Lower lobe of right lung (tissue), 2 donors: ENCODE results near the gene SIX1. TPM values are rescaled to one million over a fixed set of nuclear protein-coding genes. Genes with fewer than 3 reads are reported as not detected.

ENCODE experiments used
- ATAC-seq, 2 donors: fragments of 200-7000 bp; cut with Tn5 transposase; one replicate each; pipeline ENCODE4 v1.9.1; 2020 to 2022; ENCODE audit warnings: mild to moderate bottlenecking in 2 of 2, moderate library complexity in 2 of 2
- DNase-seq: peaks from one replicate; pipeline ENCODE4 v3.0.0-alpha.2; 2020
- H3K27ac ChIP-seq: fragments of 200-600 bp; one replicate; pipeline ENCODE4 v1.8.0; 2022
- H3K27me3 ChIP-seq: fragments of 200-600 bp; one replicate; pipeline ENCODE4 v1.8.0; 2022; ENCODE audit warnings: low read depth
- H3K36me3 ChIP-seq: fragments of 200-600 bp; one replicate; pipeline ENCODE4 v1.8.0; 2022; ENCODE audit warnings: mild to moderate bottlenecking
- H3K4me1 ChIP-seq: fragments of 200-600 bp; one replicate; pipeline ENCODE4 v1.8.0; 2022
- H3K4me3 ChIP-seq: fragments of 200-600 bp; one replicate; pipeline ENCODE4 v1.8.0; 2022; ENCODE audit warnings: mild to moderate bottlenecking
- H3K9me3 ChIP-seq: fragments of 200-600 bp; one replicate; pipeline ENCODE4 v1.8.0; 2022
- CTCF ChIP-seq: fragments of 200-600 bp; IDR thresholded peaks from one replicate; pipeline ENCODE4 v1.8.0; 2022; ENCODE audit warnings: antibody characterized with exemption, mild to moderate bottlenecking
- intact Hi-C: fragments of 100-400 bp; cut with DNase I; formaldehyde crosslinking; loops from one replicate; pipeline ENCODE4 v1.11.0; 2022
- total RNA-seq: library from RNA; stranded (reverse); fragmentation: NEBNext Ultra II Directional; extraction: Animal tissue kit (Norgen Biotek cat#: 25700); gene quantifications from one replicate; pipeline ENCODE4 v1.2.1, GENCODE V29; 2021
- donor health status: DM: no; HTN: yes; CAD: no; lungs with severe emphysema.

The SIX1 gene
- total RNA-seq, 1 donor from 2014 or later: 2.3 TPM

GRCh38 chr14:60655119-60655897 is 6.0 kb upstream of the SIX1 start:
- Histone ChIP-seq H3K27me3 (peaks cover 97% of the 10 kb centered on the region), H3K9me3 (no peaks in the 10 kb centered on the region), H3K4me3 (no peak overlapping the region), H3K4me1 (peaks cover 46% of the 10 kb centered on the region), H3K36me3 (no peaks in the 10 kb centered on the region), H3K27ac (no peak overlapping the region)
- no peak for DNase-seq
- ATAC-seq: no peak
- no peak for TF ChIP-seq CTCF
- intact Hi-C loops: no loop called here

GRCh38 chr14:60654334-60654821 is 5.1 kb upstream of the SIX1 start:
- Histone ChIP-seq H3K36me3 (no peaks in the 10 kb centered on the region), H3K27ac (no peak overlapping the region), H3K27me3 (peaks cover 97% of the 10 kb centered on the region), H3K4me3 (no peak overlapping the region), H3K9me3 (no peaks in the 10 kb centered on the region), H3K4me1 (peaks cover 55% of the 10 kb centered on the region)
- no peak for DNase-seq
- ATAC-seq: no peak
- intact Hi-C loops: no loop called here
- no peak for TF ChIP-seq CTCF

GRCh38 chr14:60653701-60654161 is 4.5 kb upstream of the SIX1 start:
- peaks cover 61% of the 10 kb centered on the region for H3K4me1 ChIP-seq
- no peak for TF ChIP-seq CTCF
- no peak overlapping the region for H3K27ac ChIP-seq
- no peaks in the 10 kb centered on the region for H3K9me3 ChIP-seq
- no peaks in the 10 kb centered on the region for H3K36me3 ChIP-seq
- ATAC-seq: no peak
- H3K27me3 ChIP-seq: peaks cover 97% of the 10 kb centered on the region
- intact Hi-C loops: no loop called here
- DNase-seq: no peak
- no peak overlapping the region for H3K4me3 ChIP-seq

GRCh38 chr14:60652674-60653651 is 3.7 kb upstream of the SIX1 start:
- ATAC-seq (no peak), DNase-seq (no peak)
- no peaks in the 10 kb centered on the region for H3K9me3 ChIP-seq
- no peak overlapping the region for H3K4me3 ChIP-seq
- no peaks in the 10 kb centered on the region for H3K36me3 ChIP-seq
- H3K27ac ChIP-seq: no peak overlapping the region
- no peak for TF ChIP-seq CTCF
- intact Hi-C loops: no loop called here
- H3K4me1 ChIP-seq: peaks cover 69% of the 10 kb centered on the region
- H3K27me3 ChIP-seq: peaks cover 97% of the 10 kb centered on the region

- TF ChIP-seq CTCF: no peak
- ATAC-seq (no peak), DNase-seq (no peak)
- peaks cover 70% of the 10 kb centered on the region for H3K4me1 ChIP-seq
- no peak overlapping the region for H3K27ac ChIP-seq
- intact Hi-C loops: no loop called here
- H3K4me3 ChIP-seq: no peak overlapping the region
- H3K27me3 ChIP-seq: peaks cover 99% of the 10 kb centered on the region
- no peaks in the 10 kb centered on the region for H3K9me3 ChIP-seq
- H3K36me3 ChIP-seq: no peaks in the 10 kb centered on the region
These were observed 2.8 kb upstream of the SIX1 start for GRCh38 chr14:60651796-60652673.
